NT2/D1 (cell line): ENCODE data around the gene TMA7B.

ENCODE experiments used
- SUZ12 ChIP-seq: IDR thresholded peaks from 2 replicates; pipeline ENCODE4 v1.6.1; 2011; ENCODE audit not compliant: insufficient read length, insufficient read depth; ENCODE audit errors: extremely low read depth
- YY1 ChIP-seq: IDR thresholded peaks from 2 replicates; pipeline ENCODE4 v1.6.1; 2011; ENCODE audit not compliant: insufficient read length, insufficient read depth
- ZNF274 ChIP-seq: IDR thresholded peaks from 2 replicates; pipeline ENCODE4 v1.6.1; 2011; ENCODE audit warnings: mild to moderate bottlenecking, low read depth, low read length

DNA sequence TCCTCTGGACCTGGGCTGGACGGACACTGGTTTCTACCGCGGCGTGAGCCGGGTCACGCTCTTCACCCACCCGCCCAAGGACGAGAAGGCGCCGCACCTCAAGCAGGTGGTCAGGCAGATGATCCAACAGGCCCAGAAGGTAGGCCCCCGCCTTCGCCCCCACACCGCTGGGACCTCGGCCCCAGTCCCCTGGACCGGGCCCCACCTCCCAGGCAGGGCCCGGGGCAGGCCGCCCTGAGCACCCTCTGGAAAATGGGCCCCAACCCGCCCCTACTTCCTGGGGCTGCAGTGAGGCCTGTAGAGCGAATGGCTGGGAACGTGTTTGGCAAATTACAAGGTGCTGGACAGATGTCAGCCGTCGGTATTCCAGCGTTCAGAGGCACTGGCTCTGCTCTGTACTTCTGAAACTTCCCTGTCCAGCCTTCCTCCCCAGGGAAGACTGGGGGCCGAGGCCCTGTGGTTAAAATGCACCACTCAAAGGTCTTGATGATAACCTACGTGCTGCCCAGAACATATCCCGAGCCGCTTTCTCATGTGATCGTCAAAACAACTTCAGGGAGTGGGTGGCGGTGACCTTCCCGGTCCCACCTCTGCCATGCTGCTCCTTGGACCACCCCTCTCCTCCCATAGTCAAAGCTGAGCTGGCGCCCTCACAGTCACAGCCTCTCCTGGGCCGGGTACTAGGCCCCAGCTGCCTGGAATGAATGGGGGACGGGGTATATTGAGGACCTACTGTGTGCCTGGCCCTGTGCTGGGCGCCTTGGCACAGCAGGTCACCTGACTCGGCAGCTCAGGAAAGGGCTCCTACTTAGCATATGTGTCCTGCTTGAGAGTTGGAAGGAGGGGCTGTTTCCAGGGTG lies 35.4 kb downstream of the TMA7B start:
- TF ChIP-seq YY1 (no peak), SUZ12 (no peak), ZNF274 (no peak)
